GM12878 (cell line): Measurements from ENCODE around the gene SEPTIN5. TPM values are rescaled to one million over a fixed set of nuclear protein-coding genes. Genes with fewer than 3 reads are reported as not detected.

Source experiments
- ATAC-seq: fragments of 200-7000 bp; cut with Tn5 transposase; 3 replicates; pipeline ENCODE4 v1.9.1; 2020; ENCODE audit warnings: mild to moderate bottlenecking, moderate library complexity
- BruUV-seq: library from RNA; stranded (reverse); fragments of 400-500 nt; replicated peaks from 2 replicates; lab custom pipeline; 2021; lab: Mats Ljungman, UMichigan
- CTCF ChIA-PET: fragments of 300-600 bp; sonication (Branson Sonifier 250); formaldehyde crosslinking; extraction: SDS; loops from one replicate; lab custom pipeline; 2021; ENCODE audit warnings: inconsistent platforms; lab: Yijun Ruan, JAX
- POLR2A ChIA-PET: fragments of 350-600 bp; formaldehyde crosslinking; extraction: SDS; loops from one replicate; lab custom pipeline; 2021; ENCODE audit warnings: inconsistent platforms; lab: Charles Lee
- RAD21 ChIA-PET: fragments of 300-600 bp; sonication (Branson Sonifier 250); formaldehyde crosslinking; loops from one replicate; lab custom pipeline; 2023; ENCODE audit warnings: antibody characterized with exemption; ENCODE audit not compliant: unreplicated experiment; lab: Charles Lee
- SMC1A ChIA-PET: fragments of 300-600 bp; sonication (Branson Sonifier 250); formaldehyde crosslinking; loops from one replicate; lab custom pipeline; 2023; ENCODE audit not compliant: unreplicated experiment, uncharacterized antibody; lab: Charles Lee
- DNase-seq: peaks from one replicate; pipeline ENCODE4 v3.0.0-alpha.2; 2011; ENCODE audit warnings: low read depth, low spot score
- FAIRE-seq: peaks from 3 replicates; lab custom pipeline; 2011; peaks lifted over from hg19 to GRCh38; lab: Jason Lieb, UNC
- H2AFZ ChIP-seq: 2 replicates; pipeline ENCODE4 v1.6.0; 2011; ENCODE audit warnings: low read depth, low read length, control low read depth; ENCODE audit not compliant: control insufficient read depth
- H3K27ac ChIP-seq: 2 replicates; pipeline ENCODE4 v1.5.1; 2011; ENCODE audit warnings: control low read depth; ENCODE audit not compliant: control insufficient read depth, insufficient read depth
- H3K27me3 ChIP-seq, 2 experiments: replicated peaks in 1 of 2; 2 replicates each; pipeline versions ENCODE4 v1.6.0 to v1.6.1; 2011; ENCODE audit warnings: low read length in 1 of 2; ENCODE audit not compliant: control insufficient read depth in 2 of 2, insufficient read depth in 2 of 2
- H3K36me3 ChIP-seq, 2 experiments: 2 replicates each; pipeline ENCODE4 v1.5.1; 2011; ENCODE audit warnings: low read length in 1 of 2; ENCODE audit not compliant: control insufficient read depth in 2 of 2, insufficient read depth in 2 of 2
- H3K4me1 ChIP-seq: 2 replicates; pipeline ENCODE4 v1.6.1; 2011; ENCODE audit warnings: mild to moderate bottlenecking, low read length, moderate library complexity, mixed read lengths; ENCODE audit not compliant: control insufficient read depth, insufficient read depth
- H3K4me2 ChIP-seq: 2 replicates; pipeline ENCODE4 v1.6.0; 2011; ENCODE audit warnings: control low read depth; ENCODE audit not compliant: control insufficient read depth, insufficient read depth
- H3K4me3 ChIP-seq: fragments of 200-600 bp; sonication (generic); 2 replicates; pipeline ENCODE4 v1.5.1; 2016
- H3K79me2 ChIP-seq: 2 replicates; pipeline ENCODE4 v1.6.0; 2011; ENCODE audit warnings: low read length; ENCODE audit not compliant: control insufficient read depth, insufficient read depth
- H3K9ac ChIP-seq: 2 replicates; pipeline ENCODE4 v1.8.0; 2011; ENCODE audit warnings: low read length, control low read depth, mixed read lengths; ENCODE audit not compliant: control insufficient read depth, insufficient read depth
- H3K9me3 ChIP-seq: replicated peaks from 3 replicates; pipeline ENCODE4 v1.5.1; 2011; ENCODE audit warnings: mild to moderate bottlenecking, low read length; ENCODE audit not compliant: control insufficient read depth, insufficient read depth
- H4K20me1 ChIP-seq: 2 replicates; pipeline ENCODE4 v1.6.0; 2011; ENCODE audit not compliant: control insufficient read depth, insufficient read depth
- MEF2A ChIP-seq: IDR thresholded peaks from 2 replicates; pipeline ENCODE4 v1.6.1; 2011; ENCODE audit warnings: low read depth, mild to moderate bottlenecking, low read length, moderate library complexity; ENCODE audit not compliant: insufficient read depth
- MTA3 ChIP-seq: IDR thresholded peaks from 2 replicates; pipeline ENCODE4 v1.6.1; 2012; ENCODE audit warnings: low read length, inconsistent platforms, borderline replicate concordance
- MYB ChIP-seq: fragments of 150-350 bp; IDR thresholded peaks from 2 replicates; pipeline ENCODE4 v1.6.1; 2014; ENCODE audit warnings: mild to moderate bottlenecking, low read depth, low read length, borderline replicate concordance
- PRDM15 ChIP-seq: fragments of 450-650 bp; formaldehyde crosslinking; IDR thresholded peaks from 2 replicates; pipeline ENCODE4 v1.4.0; 2020; ENCODE audit warnings: mild to moderate bottlenecking, moderate library complexity
- RELB ChIP-seq: fragments of 450-650 bp; IDR thresholded peaks from 2 replicates; pipeline ENCODE4 v1.6.1; 2017; ENCODE audit warnings: low read depth, mild to moderate bottlenecking, moderate library complexity
- SMARCA5 ChIP-seq: fragments of 450-650 bp; IDR thresholded peaks from 2 replicates; pipeline ENCODE4 v1.6.1; 2017; ENCODE audit warnings: mild to moderate bottlenecking
- WRNIP1 ChIP-seq: IDR thresholded peaks from 2 replicates; pipeline ENCODE4 v1.6.1; 2011; ENCODE audit warnings: low read depth, low read length, improper control_type of control experiment, borderline replicate concordance
- WGBS: methylation state at CpG from one replicate; pipeline ENCODE4 v1.1.6; 2016; ENCODE audit warnings: low lambda C conversion rate; ENCODE audit not compliant: insufficient replicate concordance, insufficient coverage; ENCODE audit errors: missing lambda C conversion rate; 5-methylcytosine and 5-hydroxymethylcytosine counted together
- in situ Hi-C: fragments of 300-500 bp; cut with MboI; formaldehyde crosslinking; loops from 9 replicates; pipeline ENCODE4 v1.14.3; 2018; ENCODE audit warnings: mixed read lengths
- intact Hi-C: fragments of 100-400 bp; cut with micrococcal nuclease; formaldehyde crosslinking; loops from one replicate; pipeline ENCODE4 v1.14.2; 2022; ENCODE audit not compliant: unreplicated experiment
- polyA plus RNA-seq, 11 experiments: library from polyadenylated mRNA; depleted of rRNA in 4 of 11; unstranded in 6 of 11; stranded (reverse) in 5 of 11; fragments of >200 nt; fragmentation: Nextera tagmentation in 4 of 11; fragmentation: Illumina TruSeq in 1 of 11; extraction: Ambion mirVana in 4 of 11; extraction: Trizol in 1 of 11; gene quantifications; 1 replicate in 1 of 11; 2 replicates in 10 of 11; pipeline versions ENCODE4 v1.2.1 to v1.2.3, GENCODE V29; 2011 to 2016; ENCODE audit warnings: inconsistent platforms in 2 of 11, missing spikeins in 2 of 11, low read depth in 1 of 11
- total RNA-seq, 4 experiments: library from RNA; depleted of rRNA in 3 of 4; stranded (reverse); fragments of >200 nt in 3 of 4; fragmentation: Illumina TruSeq in 1 of 4; extraction: Trizol in 1 of 4; gene quantifications; 2 replicates each; pipeline versions ENCODE4 v1.2.1 to v1.2.3, GENCODE V29; 2013 to 2021

SEPTIN5 gene
- total and polyA plus RNA-seq, 10 of the 15 experiments (the other 5 are each of a cell fraction or from before 2014, with no cell fraction given): 0.13 to 1.1 (median 0.34) TPM; not detected in 5

GRCh38 chr22:19708321-19709011 is 5.8 kb upstream of the SEPTIN5 start:
- Histone ChIP-seq H3K9me3 (no peaks in the 10 kb centered on the region), H3K4me1 (no peaks in the 10 kb centered on the region), H3K27me3 (peaks cover 0 to 2% of the 10 kb centered on the region in 2 experiments; a peak in 3 of 4 replicates)
- FAIRE-seq (no peak), DNase-seq (no peak)
- CTCF ChIA-PET: no interaction called here
- WGBS: 37% methylated on average over 20 of the region's 20 CpGs
- intact Hi-C loops: no loop called here
- TF ChIP-seq RELB: no peak
- TF ChIP-seq WRNIP1: no peak
- no peak for TF ChIP-seq MTA3
- TF ChIP-seq MEF2A: no peak
- TF ChIP-seq SMARCA5: no peak
- TF ChIP-seq MYB: no peak
- no peak for TF ChIP-seq PRDM15 (CRISPR knock-in tag)
- TF ChIP-seq, all 136 proteins: peak for 0
- H3K4me3 ChIP-seq: no peak overlapping the region
- H3K79me2 ChIP-seq: no peaks in the 10 kb centered on the region
- RAD21 ChIA-PET: no interaction called here
- H4K20me1 ChIP-seq: no peaks in the 10 kb centered on the region
- no TSS peak for BruUV-seq
- H3K4me2 ChIP-seq: no peak overlapping the region
- no peaks in the 10 kb centered on the region for H3K36me3 ChIP-seq
- SMC1A ChIA-PET: no interaction called here
- in situ Hi-C loops: no loop called here
- no peak for ATAC-seq
- H2AFZ ChIP-seq: no peak overlapping the region
- POLR2A ChIA-PET: no interaction called here
- no peak overlapping the region for H3K27ac ChIP-seq
- no peak overlapping the region for H3K9ac ChIP-seq
